ENCODE data around the gene PSMC3IP.

The PSMC3IP gene

GRCh38 chr17:42525221-42525620 is 52.3 kb downstream of the PSMC3IP start:
- Mint-ChIP-seq H3K36me3 (no peaks in the 10 kb centered on the region), H3K4me3 (no peak overlapping the region), H3K9me3 (no peaks in the 10 kb centered on the region), H3K4me1 (peaks cover 31% of the 10 kb centered on the region), H3K27ac (no peak overlapping the region)
- no peak for DNase-seq (ENCODE audit: low spot score in 2 of 2)
- no peak for ATAC-seq

GRCh38 chr17:42522798-42523278 is 54.7 kb downstream of the PSMC3IP start:
- H3K36me3 Mint-ChIP-seq, result no peaks in the 10 kb centered on the region
- H3K4me3 Mint-ChIP-seq, result no peak overlapping the region
- ATAC-seq (no peak), DNase-seq (ENCODE audit: low spot score in 2 of 2) (no peak)
- H3K27ac Mint-ChIP-seq, result no peak overlapping the region
- no peaks in the 10 kb centered on the region for H3K9me3 Mint-ChIP-seq
- peaks cover 22% of the 10 kb centered on the region for H3K4me1 Mint-ChIP-seq
